GM19023 (cell line): ENCODE measurements around the gene HELT.
"Not testable (repeated sequence)": the region's sequence is repeated elsewhere in the genome, so short reads cannot be mapped to it uniquely, and the experiment has no call there.

ENCODE experiments used
- ATAC-seq: cut with Tn5 transposase; IDR thresholded peaks from one replicate; pipeline ENCODE4 v1.9.1; 2021; ENCODE audit warnings: mild to moderate bottlenecking, moderate library complexity; ENCODE audit not compliant: unreplicated experiment

HELT gene

GRCh38 chr4:185017964-185018772 is at the start of gene HELT:
HELT (plus strand) TSS chr4:185018490; CDS start chr4:185018929, 439 bp downstream.
- no peak for ATAC-seq

- no peak for ATAC-seq
Observed at GRCh38 chr4:184968784-184969201, 49.5 kb upstream of the HELT start.

GRCh38 chr4:184969610-184970009 is 48.7 kb upstream of the HELT start:
- no peak for ATAC-seq

- no peak for ATAC-seq
Observed at GRCh38 chr4:184972991-184973390, 45.3 kb upstream of the HELT start.

- ATAC-seq = not testable (repeated sequence)
Observed at GRCh38 chr4:184976348-184976747, 41.9 kb upstream of the HELT start.

GRCh38 chr4:184977747-184978146 is 40.5 kb upstream of the HELT start:
- ATAC-seq = no peak

GRCh38 chr4:184978211-184978610 is 40.1 kb upstream of the HELT start:
- no peak for ATAC-seq

GRCh38 chr4:184979461-184980124 is 38.7 kb upstream of the HELT start:
- ATAC-seq = no peak

GRCh38 chr4:184980261-184980660 is 38.0 kb upstream of the HELT start:
- no peak for ATAC-seq

GRCh38 chr4:184983672-184984356 is 34.5 kb upstream of the HELT start:
- ATAC-seq = peak; percentile 73

- no peak for ATAC-seq
Observed at GRCh38 chr4:184987493-184988031, 30.7 kb upstream of the HELT start.

- no peak for ATAC-seq
Observed at GRCh38 chr4:184988611-184989010, 29.7 kb upstream of the HELT start.

- ATAC-seq = not testable (repeated sequence)
Observed at GRCh38 chr4:184989283-184989682, 29.0 kb upstream of the HELT start.

GRCh38 chr4:184990131-184990530 is 28.2 kb upstream of the HELT start:
- ATAC-seq = not testable (repeated sequence)

- no peak for ATAC-seq
Observed at GRCh38 chr4:184991860-184992259, 26.4 kb upstream of the HELT start.

- ATAC-seq = no peak
Observed at GRCh38 chr4:184992422-184992821, 25.9 kb upstream of the HELT start.

GRCh38 chr4:184993247-184993646 is 25.0 kb upstream of the HELT start:
- no peak for ATAC-seq

GRCh38 chr4:184994010-184994622 is 24.2 kb upstream of the HELT start:
- ATAC-seq = no peak

GRCh38 chr4:184994623-184995010 is 23.7 kb upstream of the HELT start:
- ATAC-seq = no peak

GRCh38 chr4:184997656-184998055 is 20.6 kb upstream of the HELT start:
- ATAC-seq = not testable (repeated sequence)

- no peak for ATAC-seq
Observed at GRCh38 chr4:185002784-185003183, 15.5 kb upstream of the HELT start.
